ENCODE measurements around the gene CCDC6. TPM values are rescaled to one million over a fixed set of nuclear protein-coding genes. Genes with fewer than 3 reads are reported as not detected.

Gene CCDC6
- total RNA-seq, 2 experiments from 2014 or later: 9.5 to 25.4 TPM

DNA sequence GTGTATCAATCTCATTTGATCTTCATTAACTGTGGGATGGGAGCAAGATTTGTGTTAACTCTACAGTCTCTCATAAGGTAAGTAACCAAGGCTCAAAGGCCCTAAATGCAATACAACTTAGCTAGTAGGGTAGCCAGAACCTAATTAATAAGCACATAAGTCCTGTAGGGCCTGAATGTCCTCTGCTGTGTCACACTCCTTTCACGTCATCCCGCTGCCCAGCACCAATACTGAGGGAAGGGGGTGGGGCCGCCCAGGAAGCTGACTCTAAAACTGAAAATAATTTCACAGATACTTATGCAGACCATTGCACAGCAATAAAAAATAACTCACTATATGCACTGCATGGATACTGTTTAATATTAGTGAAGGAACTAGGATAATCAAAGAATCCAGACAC is 13.7 kb downstream of the CCDC6 start:
- Histone ChIP-seq H3K4me3 (ENCODE audit: low read depth, low read length, poor library complexity, severe bottlenecking) (no peak overlapping the region), H3K9me2 (ENCODE audit: insufficient read depth, low read length) (no peaks in the 10 kb centered on the region), H3K4me2 (ENCODE audit: low read length) (no peak overlapping the region), H2AFZ (ENCODE audit: low read length) (no peak overlapping the region), H3K27ac (ENCODE audit: low read depth, low read length, poor library complexity, severe bottlenecking) (no peak overlapping the region), H3K79me2 (ENCODE audit: insufficient read depth, low read depth, low read length) (peaks cover 14% of the 10 kb centered on the region; the same call in 1 of the 2 replicates), H3K9me3 (ENCODE audit: low read length) (no peaks in the 10 kb centered on the region), H4K20me1 (ENCODE audit: insufficient read depth, low read length) (peaks cover 51% of the 10 kb centered on the region), H3K36me3 (ENCODE audit: insufficient read depth, low read length) (peaks cover 27% of the 10 kb centered on the region), H3K4me1 (ENCODE audit: insufficient read depth, low read length, poor library complexity, severe bottlenecking) (peaks cover 4% of the 10 kb centered on the region)
- CTCF ChIA-PET (ENCODE audit: unreplicated experiment): no interaction called here
- TF ChIP-seq, protein P1, sequence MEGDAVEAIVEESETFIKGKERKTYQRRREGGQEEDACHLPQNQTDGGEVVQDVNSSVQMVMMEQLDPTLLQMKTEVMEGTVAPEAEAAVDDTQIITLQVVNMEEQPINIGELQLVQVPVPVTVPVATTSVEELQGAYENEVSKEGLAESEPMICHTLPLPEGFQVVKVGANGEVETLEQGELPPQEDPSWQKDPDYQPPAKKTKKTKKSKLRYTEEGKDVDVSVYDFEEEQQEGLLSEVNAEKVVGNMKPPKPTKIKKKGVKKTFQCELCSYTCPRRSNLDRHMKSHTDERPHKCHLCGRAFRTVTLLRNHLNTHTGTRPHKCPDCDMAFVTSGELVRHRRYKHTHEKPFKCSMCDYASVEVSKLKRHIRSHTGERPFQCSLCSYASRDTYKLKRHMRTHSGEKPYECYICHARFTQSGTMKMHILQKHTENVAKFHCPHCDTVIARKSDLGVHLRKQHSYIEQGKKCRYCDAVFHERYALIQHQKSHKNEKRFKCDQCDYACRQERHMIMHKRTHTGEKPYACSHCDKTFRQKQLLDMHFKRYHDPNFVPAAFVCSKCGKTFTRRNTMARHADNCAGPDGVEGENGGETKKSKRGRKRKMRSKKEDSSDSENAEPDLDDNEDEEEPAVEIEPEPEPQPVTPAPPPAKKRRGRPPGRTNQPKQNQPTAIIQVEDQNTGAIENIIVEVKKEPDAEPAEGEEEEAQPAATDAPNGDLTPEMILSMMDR (conservative IDR thresholded peaks at IDR 0.05; ENCODE audit: low read length): no peak
- no peak for TF ChIP-seq EZH2phosphoT487 (IDR thresholded peaks at IDR 0.05; ENCODE audit: borderline replicate concordance, low read depth, low read length)
- no TSS peak for BruUV-seq (replicated peaks)
- DNase-seq (ENCODE audit: low spot score): no peak
- POLR2A ChIA-PET: no interaction called here
- intact Hi-C loops (cut with micrococcal nuclease; ENCODE audit: unreplicated experiment): no loop called here

DNA sequence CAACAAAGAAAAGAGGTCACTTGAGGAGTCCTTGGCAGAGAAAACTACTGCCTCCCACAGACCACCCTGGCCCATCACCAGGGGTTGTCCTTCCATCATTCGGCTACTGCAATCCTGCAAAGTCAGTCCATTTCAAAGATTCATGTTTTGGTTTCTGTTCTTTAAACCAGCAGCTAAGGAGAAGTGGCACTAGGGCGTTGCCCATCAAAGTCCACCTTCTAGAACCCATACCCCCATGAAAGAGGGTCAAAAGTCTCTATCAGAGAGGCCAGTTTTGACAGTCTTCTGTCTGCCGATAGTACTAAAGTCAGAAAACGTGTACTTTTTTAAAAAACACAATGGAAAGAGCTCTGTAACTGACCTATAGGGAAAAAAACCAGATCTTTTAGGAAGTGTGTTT is 14.4 kb downstream of the CCDC6 start:
- no TSS peak for BruUV-seq (replicated peaks)
- Histone ChIP-seq H3K79me2 (ENCODE audit: insufficient read depth, low read depth, low read length) (peaks cover 18% of the 10 kb centered on the region; the same call in 1 of the 2 replicates), H3K4me2 (ENCODE audit: low read length) (no peak overlapping the region), H2AFZ (ENCODE audit: low read length) (no peak overlapping the region), H3K4me3 (ENCODE audit: low read depth, low read length, poor library complexity, severe bottlenecking) (no peak overlapping the region), H3K27ac (ENCODE audit: low read depth, low read length, poor library complexity, severe bottlenecking) (no peak overlapping the region), H3K9me3 (ENCODE audit: low read length) (no peaks in the 10 kb centered on the region), H3K4me1 (ENCODE audit: insufficient read depth, low read length, poor library complexity, severe bottlenecking) (peaks cover 10% of the 10 kb centered on the region), H3K36me3 (ENCODE audit: insufficient read depth, low read length) (peaks cover 29% of the 10 kb centered on the region), H4K20me1 (ENCODE audit: insufficient read depth, low read length) (peaks cover 54% of the 10 kb centered on the region), H3K9me2 (ENCODE audit: insufficient read depth, low read length) (no peaks in the 10 kb centered on the region)
- no peak for DNase-seq (ENCODE audit: low spot score)
- intact Hi-C loops (cut with micrococcal nuclease; ENCODE audit: unreplicated experiment): no loop called here
- ChIA-PET CTCF (ENCODE audit: unreplicated experiment) (no interaction called here), POLR2A (no interaction called here)
- TF ChIP-seq EZH2phosphoT487 (IDR thresholded peaks at IDR 0.05; ENCODE audit: borderline replicate concordance, low read depth, low read length): no peak
- TF ChIP-seq, protein P1 (conservative IDR thresholded peaks at IDR 0.05; ENCODE audit: low read length): no peak

DNA sequence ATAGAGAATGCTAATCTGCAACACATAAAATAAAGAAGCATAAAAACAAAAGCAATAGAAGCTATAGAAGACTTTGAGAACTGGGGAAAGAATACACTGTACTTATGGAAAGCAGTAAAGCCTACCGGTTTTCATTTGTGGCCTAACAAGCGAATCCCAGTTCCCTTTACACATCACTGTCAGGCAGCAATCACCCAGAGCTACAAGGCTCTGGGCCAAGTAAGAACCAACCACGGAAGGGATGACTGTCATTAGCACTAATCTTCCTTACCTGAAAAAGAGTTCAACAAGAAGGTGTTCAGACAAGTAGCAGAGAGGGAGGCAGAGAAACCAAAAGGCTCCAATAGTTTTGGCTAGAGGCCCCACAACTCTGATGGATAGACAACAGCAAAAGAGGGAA is 15.0 kb downstream of the CCDC6 start:
- peaks cover 29% of the 10 kb centered on the region for H3K36me3 ChIP-seq (ENCODE audit: insufficient read depth, low read length)
- H3K4me1 ChIP-seq (ENCODE audit: insufficient read depth, low read length, poor library complexity, severe bottlenecking): peaks cover 16% of the 10 kb centered on the region
- H4K20me1 ChIP-seq (ENCODE audit: insufficient read depth, low read length): peaks cover 59% of the 10 kb centered on the region
- no peaks in the 10 kb centered on the region for H3K9me3 ChIP-seq (ENCODE audit: low read length)
- intact Hi-C loops (cut with micrococcal nuclease; ENCODE audit: unreplicated experiment): no loop called here
- ChIA-PET POLR2A (no interaction called here), CTCF (ENCODE audit: unreplicated experiment) (no interaction called here)
- H3K4me3 ChIP-seq (ENCODE audit: low read depth, low read length, poor library complexity, severe bottlenecking): no peak overlapping the region
- no peak for TF ChIP-seq EZH2phosphoT487 (IDR thresholded peaks at IDR 0.05; ENCODE audit: borderline replicate concordance, low read depth, low read length)
- TF ChIP-seq, protein P1 (conservative IDR thresholded peaks at IDR 0.05; ENCODE audit: low read length): no peak
- no peak for DNase-seq (ENCODE audit: low spot score)
- H3K27ac ChIP-seq (ENCODE audit: low read depth, low read length, poor library complexity, severe bottlenecking): no peak overlapping the region
- peaks cover 20% of the 10 kb centered on the region; the same call in 1 of the 2 replicates for H3K79me2 ChIP-seq (ENCODE audit: insufficient read depth, low read depth, low read length)
- no peaks in the 10 kb centered on the region for H3K9me2 ChIP-seq (ENCODE audit: insufficient read depth, low read length)
- H2AFZ ChIP-seq (ENCODE audit: low read length): no peak overlapping the region
- H3K4me2 ChIP-seq (ENCODE audit: low read length): no peak overlapping the region
- BruUV-seq (replicated peaks): no TSS peak

Measured in OCI-LY7 (cell line).